GM12874 (cell line): ENCODE results near the gene SCGB2B2.

Source experiments
- TF ChIP-seq, protein P1 (sequence below): IDR thresholded peaks from 2 replicates; pipeline ENCODE4 v1.5.1; 2011; ENCODE audit warnings: low read depth, mild to moderate bottlenecking, control low read depth, low read length, moderate library complexity; ENCODE audit not compliant: insufficient read depth

Gene SCGB2B2

DNA sequence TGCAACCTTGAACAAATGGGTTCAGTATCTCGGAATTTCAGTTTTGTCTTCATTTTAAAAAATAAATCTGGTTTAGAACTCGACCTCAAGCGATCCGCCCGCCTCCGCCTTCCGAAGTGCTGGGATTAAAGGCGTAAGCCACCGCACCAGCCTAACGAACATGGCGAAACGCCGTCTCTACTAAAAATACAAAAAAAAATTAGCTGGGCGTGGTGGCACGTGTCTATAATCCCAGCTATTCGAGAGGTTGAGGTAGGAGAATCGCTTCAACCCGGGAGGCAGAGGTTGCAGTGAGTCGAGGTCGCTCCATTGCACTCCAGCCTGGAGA lies 1.1 kb upstream of the SCGB2B2 start:
- TF ChIP-seq, protein P1, sequence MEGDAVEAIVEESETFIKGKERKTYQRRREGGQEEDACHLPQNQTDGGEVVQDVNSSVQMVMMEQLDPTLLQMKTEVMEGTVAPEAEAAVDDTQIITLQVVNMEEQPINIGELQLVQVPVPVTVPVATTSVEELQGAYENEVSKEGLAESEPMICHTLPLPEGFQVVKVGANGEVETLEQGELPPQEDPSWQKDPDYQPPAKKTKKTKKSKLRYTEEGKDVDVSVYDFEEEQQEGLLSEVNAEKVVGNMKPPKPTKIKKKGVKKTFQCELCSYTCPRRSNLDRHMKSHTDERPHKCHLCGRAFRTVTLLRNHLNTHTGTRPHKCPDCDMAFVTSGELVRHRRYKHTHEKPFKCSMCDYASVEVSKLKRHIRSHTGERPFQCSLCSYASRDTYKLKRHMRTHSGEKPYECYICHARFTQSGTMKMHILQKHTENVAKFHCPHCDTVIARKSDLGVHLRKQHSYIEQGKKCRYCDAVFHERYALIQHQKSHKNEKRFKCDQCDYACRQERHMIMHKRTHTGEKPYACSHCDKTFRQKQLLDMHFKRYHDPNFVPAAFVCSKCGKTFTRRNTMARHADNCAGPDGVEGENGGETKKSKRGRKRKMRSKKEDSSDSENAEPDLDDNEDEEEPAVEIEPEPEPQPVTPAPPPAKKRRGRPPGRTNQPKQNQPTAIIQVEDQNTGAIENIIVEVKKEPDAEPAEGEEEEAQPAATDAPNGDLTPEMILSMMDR, result no peak

DNA sequence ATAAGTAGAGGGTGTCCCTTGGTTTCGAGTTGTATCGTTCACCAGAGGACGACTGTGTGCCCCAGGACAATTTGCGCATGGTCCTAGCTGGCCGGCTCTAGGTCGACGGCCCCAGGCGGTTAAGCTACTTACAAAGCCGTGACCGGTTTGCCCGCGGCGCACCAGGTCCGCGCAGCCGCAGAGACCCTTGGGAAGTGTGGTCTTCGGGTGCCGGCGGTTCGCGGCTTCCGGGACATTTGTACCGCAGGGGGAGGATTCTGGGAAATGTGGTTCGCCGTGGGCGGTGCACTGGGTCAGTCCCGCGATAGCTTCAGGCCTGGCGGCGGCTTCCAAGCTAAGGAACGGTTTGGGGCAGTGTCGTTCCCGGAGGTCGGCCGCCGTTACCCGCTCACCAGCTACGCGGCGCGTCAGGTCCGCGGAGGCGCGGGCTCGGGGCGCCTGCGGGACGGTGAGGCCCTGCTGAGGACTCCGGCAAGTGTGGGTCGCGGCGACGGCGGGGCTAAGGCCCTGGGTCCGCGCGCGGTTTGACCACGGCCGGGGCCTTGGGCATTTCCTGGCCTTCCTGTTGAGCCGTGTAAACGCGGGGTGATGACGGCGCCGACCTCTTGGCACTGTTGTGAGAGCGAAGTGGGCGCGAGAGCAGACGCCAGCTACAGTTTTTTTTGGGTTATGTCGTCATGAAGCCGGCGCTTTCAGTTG lies 576 bp upstream of the SCGB2B2 start, which contains the start of gene ZNF302:
TSS of gene ZNF302 (plus strand) at position 293 of the 699 bp plus-strand sequence. CDS start 1,127 bp downstream, outside the sequence.
- TF ChIP-seq, protein P1, result no peak

DNA sequence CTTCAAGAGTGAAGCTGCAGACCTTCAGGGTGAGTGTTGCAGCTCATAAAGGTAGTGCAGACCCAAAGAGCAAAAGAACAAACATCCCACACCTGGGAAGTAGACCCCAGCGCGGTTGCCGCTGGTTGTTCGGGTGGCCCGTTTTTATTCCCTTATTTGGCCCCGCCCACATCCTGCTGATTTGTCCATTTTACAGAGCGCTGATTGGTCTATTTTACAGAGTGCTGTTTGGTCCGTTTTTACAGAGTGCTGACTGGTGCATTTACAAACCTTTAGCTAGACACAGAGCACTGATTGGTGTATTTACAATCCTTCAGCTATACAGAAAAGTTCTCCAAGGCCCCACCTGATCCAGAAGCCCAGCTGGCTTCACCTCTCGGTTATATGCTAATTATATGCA lies 1.0 kb downstream of the SCGB2B2 start:
- TF ChIP-seq, protein P1, result no peak

DNA sequence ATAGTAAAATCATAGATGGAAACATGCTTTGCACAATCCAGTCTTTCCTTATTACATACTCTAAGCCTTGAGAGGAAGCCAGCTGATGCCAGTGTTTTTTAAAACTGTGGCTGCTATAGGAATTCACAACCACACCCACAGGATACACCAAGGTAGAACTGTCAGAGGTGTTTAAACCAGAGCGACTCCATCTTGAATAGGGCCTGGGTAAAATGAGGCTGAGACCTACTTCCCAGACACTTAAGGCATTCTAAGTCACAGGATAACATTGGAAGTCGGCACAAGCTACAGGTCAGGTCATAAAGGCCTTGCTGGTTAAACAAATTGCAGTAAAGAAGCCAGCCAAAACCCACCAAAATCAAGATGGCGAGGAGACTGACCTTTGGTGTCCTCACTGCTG lies 1.7 kb downstream of the SCGB2B2 start:
- TF ChIP-seq, protein P1, result no peak

DNA sequence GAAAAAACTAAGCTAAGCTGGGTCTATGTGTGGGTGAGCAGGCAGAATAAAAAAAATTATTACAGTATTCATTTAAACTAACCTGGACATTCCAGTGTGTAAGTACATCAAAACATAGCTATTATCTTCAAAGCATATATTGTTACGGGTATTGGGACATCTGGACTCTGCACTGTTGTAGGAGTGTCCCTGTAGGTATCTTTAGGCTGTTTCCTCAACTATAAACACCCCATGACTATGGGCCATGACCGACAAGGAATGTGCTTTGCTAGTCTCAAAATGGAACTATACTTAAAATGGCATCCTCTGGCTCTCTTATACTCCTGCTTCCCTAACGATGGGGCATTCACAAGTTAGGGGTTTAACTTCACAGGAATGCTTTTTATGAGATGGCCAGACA lies 3.4 kb downstream of the SCGB2B2 start:
- TF ChIP-seq, protein P1, result no peak

DNA sequence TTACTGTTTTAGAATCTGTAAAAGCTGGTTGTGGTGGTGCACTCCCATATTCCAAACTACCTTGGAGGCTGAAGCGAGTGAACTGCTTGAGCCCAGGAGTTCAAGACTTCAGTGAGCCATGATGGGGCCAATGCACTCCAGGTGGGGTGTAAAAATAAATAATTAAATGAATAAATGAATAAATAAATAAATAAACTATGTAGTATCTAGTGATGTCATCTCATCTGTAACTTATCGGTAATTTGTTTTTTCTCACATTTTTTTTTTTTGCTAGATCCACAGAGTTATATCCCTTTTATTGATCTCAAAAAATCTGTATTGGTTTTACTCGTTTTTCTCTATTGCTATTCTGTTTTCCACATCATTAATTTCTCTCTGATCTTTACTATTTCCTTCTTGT lies 5.0 kb downstream of the SCGB2B2 start:
- TF ChIP-seq, protein P1, result no peak

DNA sequence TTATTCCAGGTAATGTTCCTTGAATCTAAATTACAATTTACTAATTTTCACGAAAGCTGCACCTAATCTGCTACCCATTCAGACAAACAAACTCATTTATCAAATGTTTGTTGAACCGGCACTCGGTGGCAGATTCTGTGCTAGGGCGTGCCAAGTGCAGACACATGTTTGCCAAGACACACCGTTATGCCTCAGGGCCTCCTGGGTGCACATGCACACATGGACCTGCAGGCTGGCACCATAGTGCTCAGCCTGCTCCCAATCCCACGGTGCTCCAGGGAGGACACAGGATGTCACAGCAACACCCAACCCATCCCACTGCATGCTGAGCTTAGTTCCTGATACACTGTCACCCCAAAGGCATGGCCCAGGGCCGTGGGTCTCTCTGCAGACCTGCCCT lies 7.7 kb downstream of the SCGB2B2 start:
- TF ChIP-seq, protein P1, result no peak
